HG02885 (cell line): ENCODE data around the gene INPP5A.

Experiments
- ATAC-seq: cut with Tn5 transposase; IDR thresholded peaks from one replicate; pipeline ENCODE4 v1.9.1; 2021; ENCODE audit warnings: mild to moderate bottlenecking; ENCODE audit not compliant: unreplicated experiment, poor library complexity

INPP5A gene

GRCh38 chr10:132802694-132803320 lies 265.2 kb downstream of the INPP5A start:
- no peak for ATAC-seq

- no peak for ATAC-seq
Observed at GRCh38 chr10:132803416-132804210, 266.0 kb downstream of the INPP5A start.

GRCh38 chr10:132804287-132804686 lies 266.7 kb downstream of the INPP5A start:
- ATAC-seq = no peak

GRCh38 chr10:132804785-132805426 lies 267.3 kb downstream of the INPP5A start:
- no peak for ATAC-seq

- no peak for ATAC-seq
Observed at GRCh38 chr10:132805599-132805998, 268.0 kb downstream of the INPP5A start.

- ATAC-seq = no peak
Observed at GRCh38 chr10:132806110-132806509, 268.5 kb downstream of the INPP5A start.

GRCh38 chr10:132806561-132807003 lies 269.0 kb downstream of the INPP5A start:
- no peak for ATAC-seq

- ATAC-seq = no peak
Observed at GRCh38 chr10:132807621-132808049, 270.0 kb downstream of the INPP5A start.

- no peak for ATAC-seq
Observed at GRCh38 chr10:132808383-132809231, 271.0 kb downstream of the INPP5A start.

- ATAC-seq = no peak
Observed at GRCh38 chr10:132809232-132810140, 271.9 kb downstream of the INPP5A start.

- no peak for ATAC-seq
Observed at GRCh38 chr10:132810141-132810806, 272.7 kb downstream of the INPP5A start.

- ATAC-seq = no peak
Observed at GRCh38 chr10:132810807-132811700, 273.5 kb downstream of the INPP5A start.

GRCh38 chr10:132811891-132812481 lies 274.4 kb downstream of the INPP5A start:
- no peak for ATAC-seq

- no peak for ATAC-seq
Observed at GRCh38 chr10:132812520-132812919, 274.9 kb downstream of the INPP5A start.

GRCh38 chr10:132813001-132813401 lies 275.4 kb downstream of the INPP5A start:
- ATAC-seq = no peak

GRCh38 chr10:132813560-132814468 lies 276.2 kb downstream of the INPP5A start:
- ATAC-seq = no peak
